Measurements from ENCODE around the gene NECAB3. TPM values are rescaled to one million over a fixed set of nuclear protein-coding genes. Genes with fewer than 3 reads are reported as not detected.

The NECAB3 gene
- total RNA-seq, 1 donor = 22.0 TPM

GRCh38 chr20:33658510-33658909, 15.7 kb downstream of the NECAB3 start:
- no peak overlapping the region for H3K4me3 ChIP-seq (ENCODE audit: low read depth, low read length)
- DNase-seq (ENCODE audit: low read depth) = no peak
- no peak for TF ChIP-seq CTCF (IDR thresholded peaks at IDR 0.05; ENCODE audit: insufficient read depth, low read depth, low read length)

- H3K4me3 ChIP-seq (ENCODE audit: low read depth, low read length) = no peak overlapping the region
- no peak for DNase-seq (ENCODE audit: low read depth)
- TF ChIP-seq CTCF (IDR thresholded peaks at IDR 0.05; ENCODE audit: insufficient read depth, low read depth, low read length) = no peak
Observed at GRCh38 chr20:33657704-33658095, 16.5 kb downstream of the NECAB3 start.

- TF ChIP-seq CTCF (IDR thresholded peaks at IDR 0.05; ENCODE audit: insufficient read depth, low read depth, low read length) = no peak
- H3K4me3 ChIP-seq (ENCODE audit: low read depth, low read length) = no peak overlapping the region
- no peak for DNase-seq (ENCODE audit: low read depth)
Observed at GRCh38 chr20:33656783-33657703, 17.2 kb downstream of the NECAB3 start.

- no peak for DNase-seq (ENCODE audit: low read depth)
- H3K4me3 ChIP-seq (ENCODE audit: low read depth, low read length) = no peak overlapping the region
- no peak for TF ChIP-seq CTCF (IDR thresholded peaks at IDR 0.05; ENCODE audit: insufficient read depth, low read depth, low read length)
Observed at GRCh38 chr20:33656010-33656782, 18.0 kb downstream of the NECAB3 start.

- TF ChIP-seq CTCF (IDR thresholded peaks at IDR 0.05; ENCODE audit: insufficient read depth, low read depth, low read length) = no peak
- H3K4me3 ChIP-seq (ENCODE audit: low read depth, low read length) = no peak overlapping the region
- no peak for DNase-seq (ENCODE audit: low read depth)
Observed at GRCh38 chr20:33655164-33655563, 19.1 kb downstream of the NECAB3 start.

GRCh38 chr20:33654680-33655161, 19.5 kb downstream of the NECAB3 start:
- DNase-seq (ENCODE audit: low read depth) = no peak
- H3K4me3 ChIP-seq (ENCODE audit: low read depth, low read length) = no peak overlapping the region
- TF ChIP-seq CTCF (IDR thresholded peaks at IDR 0.05; ENCODE audit: insufficient read depth, low read depth, low read length) = no peak

All from fibroblast of villous mesenchyme (primary cell).